ENCODE results near the gene RBL2. TPM values are rescaled to one million over a fixed set of nuclear protein-coding genes. Genes with fewer than 3 reads are reported as not detected.

The RBL2 gene
- total RNA-seq, 2 donors from 2014 or later = 75.8 to 127 TPM

- no peaks in the 10 kb centered on the region for H3K9me3 ChIP-seq
- ATAC-seq (ENCODE audit: insufficient number of reproducible peaks, low FRiP score, low read depth) (peak; percentile 89), DNase-seq (ENCODE audit: low spot score) (peak; percentile 59)
- H3K36me3 ChIP-seq = peaks cover 6% of the 10 kb centered on the region
- no peaks in the 10 kb centered on the region for H3K27me3 ChIP-seq (replicated peaks; ENCODE audit: insufficient read depth)
- peak overlapping the region; percentile 92 to 98 for H3K27ac ChIP-seq
- H3K4me3 ChIP-seq = peak overlapping the region; percentile 99
- H3K4me1 ChIP-seq (ENCODE audit: control insufficient read depth in 1 of 2, low read depth in 2 of 2) = peaks cover 9 to 21% of the 10 kb centered on the region in 2 donors
- TF ChIP-seq CTCF (IDR thresholded peaks at IDR 0.05) = no peak
Observed at GRCh38 chr16:53435066-53435688, 906 bp downstream of the RBL2 start.

GRCh38 chr16:53440125-53440524 lies 5.9 kb downstream of the RBL2 start:
- H3K4me1 ChIP-seq (ENCODE audit: control insufficient read depth in 1 of 2, low read depth in 2 of 2) = peaks cover 9 to 16% of the 10 kb centered on the region in 2 donors
- no peak overlapping the region for H3K27ac ChIP-seq
- ATAC-seq (ENCODE audit: insufficient number of reproducible peaks, low FRiP score, low read depth) (no peak), DNase-seq (ENCODE audit: low spot score) (no peak)
- no peak for TF ChIP-seq CTCF (IDR thresholded peaks at IDR 0.05)
- no peak overlapping the region for H3K4me3 ChIP-seq
- no peaks in the 10 kb centered on the region for H3K9me3 ChIP-seq
- H3K36me3 ChIP-seq = peaks cover 17% of the 10 kb centered on the region
- no peaks in the 10 kb centered on the region for H3K27me3 ChIP-seq (replicated peaks; ENCODE audit: insufficient read depth)

DNA sequence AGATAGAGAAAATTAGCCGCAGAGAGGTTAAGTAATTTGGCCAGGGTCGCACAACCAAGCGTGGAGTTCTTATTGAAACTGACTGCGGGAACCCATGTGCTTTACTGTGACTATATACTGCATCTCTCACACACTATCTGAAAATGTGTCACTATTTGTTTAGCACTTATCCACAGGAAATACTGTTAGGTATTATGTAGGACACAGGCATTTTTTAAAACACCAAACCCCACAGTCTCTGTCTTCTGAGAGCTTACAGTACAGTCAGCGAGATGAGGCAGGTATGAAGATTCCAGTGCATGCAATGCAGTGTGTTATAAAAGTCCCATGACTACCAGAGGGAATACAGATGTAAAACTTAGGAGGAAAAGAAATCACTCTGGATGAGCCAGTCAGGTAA lies 11.3 kb downstream of the RBL2 start:
- DNase-seq (ENCODE audit: low spot score) (no peak), ATAC-seq (ENCODE audit: insufficient number of reproducible peaks, low FRiP score, low read depth) (no peak)
- H3K4me1 ChIP-seq (ENCODE audit: control insufficient read depth in 1 of 2, low read depth in 2 of 2) = no peaks in the 10 kb centered on the region
- peaks cover 20% of the 10 kb centered on the region for H3K36me3 ChIP-seq
- TF ChIP-seq CTCF (IDR thresholded peaks at IDR 0.05) = no peak
- no peaks in the 10 kb centered on the region for H3K27me3 ChIP-seq (replicated peaks; ENCODE audit: insufficient read depth)
- H3K4me3 ChIP-seq = no peak overlapping the region
- no peak overlapping the region for H3K27ac ChIP-seq
- no peaks in the 10 kb centered on the region for H3K9me3 ChIP-seq

DNA sequence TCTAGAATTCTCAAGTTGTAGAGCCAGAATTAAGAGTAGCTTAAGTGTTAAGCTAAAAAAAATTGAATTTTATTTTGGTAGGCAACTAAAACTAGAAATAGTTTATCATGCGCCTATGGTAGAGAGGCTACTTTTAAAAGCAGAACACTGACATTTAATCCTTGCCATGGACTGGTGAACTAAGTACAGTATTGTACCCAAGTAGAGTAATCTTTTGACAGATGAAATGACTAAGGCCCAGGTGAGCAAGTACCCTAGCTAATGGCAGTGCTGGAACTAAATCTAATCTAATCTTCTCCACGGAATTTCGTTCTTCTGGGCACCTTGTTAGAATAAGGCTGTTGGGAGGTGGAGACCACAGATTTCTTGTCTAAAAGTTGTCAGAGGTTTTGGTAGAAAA lies 11.8 kb downstream of the RBL2 start:
- no peak for TF ChIP-seq CTCF (IDR thresholded peaks at IDR 0.05)
- no peaks in the 10 kb centered on the region for H3K27me3 ChIP-seq (replicated peaks; ENCODE audit: insufficient read depth)
- H3K27ac ChIP-seq = no peak overlapping the region
- H3K36me3 ChIP-seq = peaks cover 18% of the 10 kb centered on the region
- H3K4me3 ChIP-seq = no peak overlapping the region
- no peaks in the 10 kb centered on the region for H3K4me1 ChIP-seq (ENCODE audit: control insufficient read depth in 1 of 2, low read depth in 2 of 2)
- H3K9me3 ChIP-seq = no peaks in the 10 kb centered on the region
- ATAC-seq (ENCODE audit: insufficient number of reproducible peaks, low FRiP score, low read depth) (no peak), DNase-seq (ENCODE audit: low spot score) (no peak)

DNA sequence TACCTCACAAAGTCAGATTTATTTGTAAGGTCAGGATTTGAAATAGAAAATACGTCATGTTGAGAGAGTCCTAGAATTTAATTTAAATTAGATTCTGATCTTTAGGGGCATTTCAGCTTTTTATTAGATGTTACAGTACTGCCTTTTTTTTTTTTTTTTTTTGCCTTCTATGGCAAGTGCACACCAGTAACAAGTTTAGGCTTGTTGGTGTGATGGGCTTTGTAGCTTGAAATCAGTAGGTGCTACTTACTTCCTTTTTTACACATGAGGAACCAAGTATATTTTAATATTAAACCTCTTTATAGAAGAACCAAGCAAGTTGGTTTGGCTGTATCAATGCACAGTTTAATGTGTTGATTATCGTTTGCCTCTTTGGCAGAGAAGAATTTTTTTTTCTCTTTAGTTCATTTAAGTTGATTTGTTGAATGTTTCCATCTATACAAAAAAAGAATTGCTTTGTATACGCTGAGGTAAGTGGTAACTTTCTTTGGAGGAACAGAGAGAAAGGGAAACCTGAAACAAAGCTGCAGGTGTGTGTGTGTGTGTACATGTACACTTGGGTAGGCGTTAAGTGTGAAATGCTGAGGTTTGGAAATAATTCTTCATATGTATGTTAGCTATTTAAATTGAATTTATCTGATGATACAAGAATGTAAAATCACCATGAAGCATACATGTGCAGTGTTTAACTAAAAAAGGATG lies 15.7 kb downstream of the RBL2 start:
- no peak for DNase-seq (ENCODE audit: low spot score)
- H3K36me3 ChIP-seq = peaks cover 27% of the 10 kb centered on the region
- H3K4me1 ChIP-seq (ENCODE audit: control insufficient read depth in 1 of 2, low read depth in 2 of 2) = no peaks in the 10 kb centered on the region
- no peak for ATAC-seq (ENCODE audit: insufficient number of reproducible peaks, low FRiP score, low read depth)
- no peaks in the 10 kb centered on the region for H3K27me3 ChIP-seq (replicated peaks; ENCODE audit: insufficient read depth)
- H3K27ac ChIP-seq = no peak overlapping the region
- no peak for TF ChIP-seq CTCF (IDR thresholded peaks at IDR 0.05)
- no peak overlapping the region for H3K4me3 ChIP-seq
- H3K9me3 ChIP-seq = no peaks in the 10 kb centered on the region
